ENCODE data around the gene SLC38A8. TPM values are rescaled to one million over a fixed set of nuclear protein-coding genes. Genes with fewer than 3 reads are reported as not detected.

Gene SLC38A8
- total RNA-seq, 1 experiment from 2014 or later: not detected

GRCh38 chr16:84087001-84087400 is 44.4 kb upstream of the SLC38A8 start:
- DNase-seq (ENCODE audit: low read depth, low spot score): no peak
- ChIA-PET POLR2A (no interaction called here), CTCF (interaction anchor here (0.9 kb wide), 1 partner anchor 100 kb away, joined by 3 read pairs; the partner anchor contains the start of gene TAF1C)
- H3K36me3 ChIP-seq (ENCODE audit: control insufficient read depth, insufficient read depth, low read length): peaks cover 7% of the 10 kb centered on the region
- ATAC-seq: no peak
- intact Hi-C loops (cut with micrococcal nuclease; ENCODE audit: unreplicated experiment) (no loop called here), in situ Hi-C loops (cut with HindIII; ENCODE audit: low pct_unique_long_range_greater_than_20kb, low sequenced_read_pairs) (no loop called here)
- TF ChIP-seq TCF7L2 (IDR thresholded peaks at IDR 0.05; ENCODE audit: low read depth, low read length): no peak
- no peaks in the 10 kb centered on the region for H3K4me1 ChIP-seq (ENCODE audit: control insufficient read depth, insufficient read depth, low read length)
- H3K9me3 ChIP-seq (ENCODE audit: control insufficient read depth, insufficient read depth, low read depth, low read length): no peaks in the 10 kb centered on the region
- H3K4me3 ChIP-seq (ENCODE audit: low read depth in 2 of 2, low read length in 2 of 2): no peak overlapping the region
- H3K27me3 ChIP-seq (ENCODE audit: control insufficient read depth, insufficient read depth, low read length): no peaks in the 10 kb centered on the region
- no TSS peak for BruUV-seq (replicated peaks)
- H3K27ac ChIP-seq (ENCODE audit: low read length): no peak overlapping the region

DNA sequence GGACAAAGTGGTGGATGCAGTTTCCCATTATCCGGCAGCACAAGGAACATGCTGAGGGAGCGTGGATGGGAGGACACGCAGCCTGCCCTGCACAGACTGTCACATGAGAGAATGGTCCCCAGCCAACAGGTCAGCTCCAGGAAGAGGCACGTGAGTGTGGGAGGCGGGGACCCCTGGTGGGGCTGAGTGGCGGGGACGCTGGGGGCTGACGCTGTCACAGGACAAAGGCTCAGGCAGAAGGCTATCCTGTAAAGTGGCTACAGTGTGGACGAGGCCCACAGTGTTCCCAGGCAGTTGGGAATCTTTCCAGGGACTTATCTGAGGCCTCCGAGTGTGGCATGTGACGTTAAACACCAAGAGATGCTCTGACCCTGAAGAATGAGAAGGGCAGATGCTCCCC is 43.7 kb upstream of the SLC38A8 start:
- intact Hi-C loops (cut with micrococcal nuclease; ENCODE audit: unreplicated experiment): no loop called here
- Histone ChIP-seq H3K9me3 (ENCODE audit: control insufficient read depth, insufficient read depth, low read depth, low read length) (no peaks in the 10 kb centered on the region), H3K27me3 (ENCODE audit: control insufficient read depth, insufficient read depth, low read length) (no peaks in the 10 kb centered on the region), H3K4me3 (ENCODE audit: low read depth in 2 of 2, low read length in 2 of 2) (no peak overlapping the region), H3K27ac (ENCODE audit: low read length) (no peak overlapping the region), H3K4me1 (ENCODE audit: control insufficient read depth, insufficient read depth, low read length) (no peaks in the 10 kb centered on the region), H3K36me3 (ENCODE audit: control insufficient read depth, insufficient read depth, low read length) (peaks cover 7% of the 10 kb centered on the region)
- DNase-seq (ENCODE audit: low read depth, low spot score) (no peak), ATAC-seq (no peak)
- ChIA-PET CTCF (interaction anchor here (0.9 kb wide), 1 partner anchor 101 kb away, joined by 3 read pairs; the partner anchor contains the start of gene TAF1C), POLR2A (no interaction called here)
- no TSS peak for BruUV-seq (replicated peaks)
- in situ Hi-C loops (cut with HindIII; ENCODE audit: low pct_unique_long_range_greater_than_20kb, low sequenced_read_pairs): no loop called here
- TF ChIP-seq POLR2AphosphoS5 (IDR thresholded peaks at IDR 0.05; ENCODE audit: low read depth, low read length) (no peak), CTCF (IDR thresholded peaks at IDR 0.05) (no peak), SIN3A (IDR thresholded peaks at IDR 0.05; ENCODE audit: borderline replicate concordance, insufficient read depth, low read depth, low read length) (no peak), TCF7L2 (IDR thresholded peaks at IDR 0.05; ENCODE audit: low read depth, low read length) (no peak), REST (IDR thresholded peaks at IDR 0.05; ENCODE audit: insufficient read depth in 1 of 2, low read depth in 2 of 2, low read length in 1 of 2) (no peak)

- DNase-seq (ENCODE audit: low read depth, low spot score) (no peak), ATAC-seq (no peak)
- Histone ChIP-seq H3K27me3 (ENCODE audit: control insufficient read depth, insufficient read depth, low read length) (no peaks in the 10 kb centered on the region), H3K27ac (ENCODE audit: low read length) (no peak overlapping the region), H3K4me1 (ENCODE audit: control insufficient read depth, insufficient read depth, low read length) (no peaks in the 10 kb centered on the region), H3K4me3 (ENCODE audit: low read depth in 2 of 2, low read length in 2 of 2) (no peak overlapping the region), H3K9me3 (ENCODE audit: control insufficient read depth, insufficient read depth, low read depth, low read length) (no peaks in the 10 kb centered on the region), H3K36me3 (ENCODE audit: control insufficient read depth, insufficient read depth, low read length) (peaks cover 7% of the 10 kb centered on the region)
- BruUV-seq (replicated peaks): no TSS peak
- TF ChIP-seq CTCF (IDR thresholded peaks at IDR 0.05) (no peak), SIN3A (IDR thresholded peaks at IDR 0.05; ENCODE audit: borderline replicate concordance, insufficient read depth, low read depth, low read length) (no peak), REST (IDR thresholded peaks at IDR 0.05; ENCODE audit: insufficient read depth in 1 of 2, low read depth in 2 of 2, low read length in 1 of 2) (no peak), POLR2AphosphoS5 (IDR thresholded peaks at IDR 0.05; ENCODE audit: low read depth, low read length) (no peak), TCF7L2 (IDR thresholded peaks at IDR 0.05; ENCODE audit: low read depth, low read length) (no peak)
- CTCF ChIA-PET: interaction anchor here (0.6 kb wide), 1 partner anchor 71 kb away, joined by 6 read pairs; no protein-coding TSS in a partner anchor
- intact Hi-C loops (cut with micrococcal nuclease; ENCODE audit: unreplicated experiment): no loop called here
- POLR2A ChIA-PET: no interaction called here
- in situ Hi-C loops (cut with HindIII; ENCODE audit: low pct_unique_long_range_greater_than_20kb, low sequenced_read_pairs): no loop called here
These were observed 43.2 kb upstream of the SLC38A8 start for GRCh38 chr16:84085773-84086172.

All from Panc1 (cell line).